Measurements from ENCODE around the gene MAEL.

Gene MAEL

GRCh38 chr1:166951050-166951449, 38.0 kb upstream of the MAEL start:
- no peak overlapping the region for H3K27ac ChIP-seq
- TF ChIP-seq, protein P1, sequence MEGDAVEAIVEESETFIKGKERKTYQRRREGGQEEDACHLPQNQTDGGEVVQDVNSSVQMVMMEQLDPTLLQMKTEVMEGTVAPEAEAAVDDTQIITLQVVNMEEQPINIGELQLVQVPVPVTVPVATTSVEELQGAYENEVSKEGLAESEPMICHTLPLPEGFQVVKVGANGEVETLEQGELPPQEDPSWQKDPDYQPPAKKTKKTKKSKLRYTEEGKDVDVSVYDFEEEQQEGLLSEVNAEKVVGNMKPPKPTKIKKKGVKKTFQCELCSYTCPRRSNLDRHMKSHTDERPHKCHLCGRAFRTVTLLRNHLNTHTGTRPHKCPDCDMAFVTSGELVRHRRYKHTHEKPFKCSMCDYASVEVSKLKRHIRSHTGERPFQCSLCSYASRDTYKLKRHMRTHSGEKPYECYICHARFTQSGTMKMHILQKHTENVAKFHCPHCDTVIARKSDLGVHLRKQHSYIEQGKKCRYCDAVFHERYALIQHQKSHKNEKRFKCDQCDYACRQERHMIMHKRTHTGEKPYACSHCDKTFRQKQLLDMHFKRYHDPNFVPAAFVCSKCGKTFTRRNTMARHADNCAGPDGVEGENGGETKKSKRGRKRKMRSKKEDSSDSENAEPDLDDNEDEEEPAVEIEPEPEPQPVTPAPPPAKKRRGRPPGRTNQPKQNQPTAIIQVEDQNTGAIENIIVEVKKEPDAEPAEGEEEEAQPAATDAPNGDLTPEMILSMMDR (IDR thresholded peaks at IDR 0.05) = no peak
- TF ChIP-seq ZFX (IDR thresholded peaks at IDR 0.05; ENCODE audit: borderline replicate concordance) = no peak

DNA sequence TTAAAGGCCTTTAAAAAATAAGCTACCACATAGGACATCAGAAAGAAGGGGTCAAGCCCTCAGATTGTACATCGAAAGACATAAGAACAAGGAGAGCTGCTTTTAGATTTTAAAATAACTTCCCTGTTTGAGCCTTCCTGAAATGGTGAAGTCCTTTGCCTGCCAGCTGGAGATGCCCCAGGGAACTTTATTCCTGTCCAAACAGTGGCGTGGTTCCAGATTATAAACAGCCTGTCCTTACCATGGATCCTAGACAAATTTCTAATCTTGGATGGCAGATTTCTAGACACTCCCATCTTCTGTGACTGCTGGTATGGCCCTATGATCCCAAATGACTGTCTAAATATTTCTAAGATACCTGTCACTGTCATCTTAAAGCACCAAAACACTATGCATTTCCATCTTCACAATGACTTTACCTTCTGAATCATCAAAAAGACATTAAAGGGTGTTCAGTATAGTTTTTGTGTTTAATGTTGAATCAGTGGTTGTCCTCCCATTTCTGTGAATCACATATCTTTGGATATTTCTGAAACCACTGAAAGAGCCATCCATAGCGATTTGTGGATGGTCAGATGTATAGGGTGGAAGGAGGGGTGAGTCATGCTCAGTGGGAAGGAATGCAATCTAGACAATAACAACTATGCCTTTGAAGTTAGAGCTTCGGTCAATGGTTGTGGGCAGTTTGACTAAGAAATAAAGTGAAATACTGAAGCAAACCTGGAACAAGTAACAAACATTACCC, 36.9 kb upstream of the MAEL start:
- H3K27ac ChIP-seq = no peak overlapping the region
- TF ChIP-seq, protein P1 (IDR thresholded peaks at IDR 0.05) = no peak
- TF ChIP-seq ZFX (IDR thresholded peaks at IDR 0.05; ENCODE audit: borderline replicate concordance) = no peak

GRCh38 chr1:166953491-166953890, 35.6 kb upstream of the MAEL start:
- no peak overlapping the region for H3K27ac ChIP-seq
- TF ChIP-seq ZFX (IDR thresholded peaks at IDR 0.05; ENCODE audit: borderline replicate concordance) = no peak
- TF ChIP-seq, protein P1 (IDR thresholded peaks at IDR 0.05) = no peak

DNA sequence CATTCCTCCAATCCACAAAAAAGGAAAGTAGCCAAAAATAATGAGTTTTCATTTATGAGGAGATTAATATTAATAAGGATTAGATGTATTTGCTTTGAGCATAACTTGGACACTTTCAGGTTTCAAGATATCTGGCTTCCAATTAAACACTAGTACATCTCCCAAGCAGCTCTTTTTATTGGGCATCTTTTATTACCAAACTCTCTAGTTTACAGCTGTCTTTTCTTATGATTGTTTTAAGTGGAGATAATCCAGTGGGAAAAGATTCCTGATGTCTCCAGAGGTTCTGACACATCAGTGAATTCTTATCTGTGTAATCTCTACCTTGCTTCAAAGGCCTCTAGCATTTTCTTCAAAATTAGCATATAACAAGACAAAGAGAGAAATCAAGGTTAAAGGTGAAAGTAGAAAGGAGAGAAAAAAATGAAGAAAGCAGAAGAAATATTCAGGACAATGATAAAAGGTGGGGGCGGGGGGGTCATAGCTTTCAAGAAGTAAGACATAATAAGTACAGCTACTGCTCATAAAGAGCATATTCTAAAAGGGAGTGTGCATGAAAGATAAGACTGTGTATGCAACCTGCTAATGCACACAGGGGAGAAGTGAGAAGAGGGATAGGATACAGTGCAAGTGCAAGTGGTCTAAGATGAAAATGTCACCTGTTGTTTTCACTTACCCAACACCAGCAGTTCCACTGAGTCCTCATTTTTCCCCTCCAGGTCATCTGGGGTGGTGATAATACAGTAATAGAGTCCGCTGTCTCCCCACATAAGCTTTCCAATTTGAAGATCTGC, 32.8 kb upstream of the MAEL start:
- no peak overlapping the region for H3K27ac ChIP-seq
- TF ChIP-seq ZFX (IDR thresholded peaks at IDR 0.05; ENCODE audit: borderline replicate concordance) = no peak
- TF ChIP-seq, protein P1 (IDR thresholded peaks at IDR 0.05) = no peak

DNA sequence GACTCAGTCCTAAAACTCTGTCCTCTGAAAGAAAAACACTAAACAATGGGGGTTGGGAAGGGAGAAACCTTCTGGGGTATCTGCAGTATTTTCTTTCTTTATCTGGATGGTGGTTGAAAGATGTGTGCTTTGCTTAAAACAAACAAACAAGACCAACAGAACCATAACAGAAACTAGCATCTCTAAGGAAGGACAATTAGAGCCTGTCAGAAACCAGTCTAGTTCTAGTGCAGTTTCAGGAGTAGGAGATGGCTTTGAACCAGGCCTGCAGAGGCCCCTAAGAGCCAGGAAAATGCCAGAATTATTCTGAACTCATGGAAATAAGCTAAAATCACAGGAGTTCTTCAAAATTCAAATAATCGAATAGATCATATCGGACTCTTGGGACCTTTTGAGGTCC, 32.2 kb upstream of the MAEL start:
- TF ChIP-seq, protein P1 (IDR thresholded peaks at IDR 0.05) = no peak
- TF ChIP-seq ZFX (IDR thresholded peaks at IDR 0.05; ENCODE audit: borderline replicate concordance) = no peak
- no peak overlapping the region for H3K27ac ChIP-seq

GRCh38 chr1:166960858-166961474, 28.1 kb upstream of the MAEL start:
- no peak overlapping the region for H3K27ac ChIP-seq
- TF ChIP-seq ZFX (IDR thresholded peaks at IDR 0.05; ENCODE audit: borderline replicate concordance) = no peak
- TF ChIP-seq, protein P1 (IDR thresholded peaks at IDR 0.05) = no peak
